CD4-positive, alpha-beta T cell (primary cell): Measurements from ENCODE around the gene ESYT2. TPM values are rescaled to one million over a fixed set of nuclear protein-coding genes. Genes with fewer than 3 reads are reported as not detected.

Source experiments
- ATAC-seq: fragments of 200-7000 bp; cut with Tn5 transposase; one replicate; pipeline ENCODE4 v1.10.0; 2022; ENCODE audit warnings: mild to moderate bottlenecking; ENCODE audit not compliant: poor library complexity
- CTCF ChIA-PET: fragments of 350-600 bp; sonication (Branson Sonifier 250); formaldehyde crosslinking; loops from one replicate; lab custom pipeline; 2021; ENCODE audit warnings: antibody characterized with exemption, inconsistent platforms; lab: Charles Lee
- POLR2A ChIA-PET: fragments of 350-600 bp; sonication (Branson Sonifier 250); formaldehyde crosslinking; loops from one replicate; lab custom pipeline; 2021; ENCODE audit warnings: antibody characterized with exemption, inconsistent platforms; lab: Charles Lee
- DNase-seq, 14 experiments: peaks; one replicate each; pipeline ENCODE4 v3.0.0-alpha.2; 2013 to 2020; ENCODE audit warnings: mixed read lengths in 2 of 14
- H3K27ac ChIP-seq, 2 donors: one replicate each; pipeline versions ENCODE4 v1.5.1 to v1.7.0; 2013; ENCODE audit warnings: low read length in 2 of 2, low read depth in 1 of 2, mild to moderate bottlenecking in 1 of 2
- H3K27me3 ChIP-seq, 2 experiments: 1 replicate in 1 of 2; 2 replicates in 1 of 2; pipeline versions ENCODE4 v1.6.1 to v1.7.0; 2013; ENCODE audit warnings: low read length in 2 of 2, control low read depth in 1 of 2, mild to moderate bottlenecking in 1 of 2, moderate library complexity in 1 of 2; ENCODE audit not compliant: insufficient read depth in 2 of 2, control insufficient read depth in 1 of 2
- H3K36me3 ChIP-seq: one replicate; pipeline ENCODE4 v1.6.1; 2013; ENCODE audit warnings: low read length, control low read depth; ENCODE audit not compliant: insufficient read depth
- H3K4me1 ChIP-seq: one replicate; pipeline ENCODE4 v1.6.1; 2013; ENCODE audit warnings: low read length, control low read depth; ENCODE audit not compliant: insufficient read depth
- H3K4me3 ChIP-seq: one replicate; pipeline ENCODE4 v1.5.1; 2013; ENCODE audit warnings: mild to moderate bottlenecking, low read length, moderate library complexity
- H3K9me3 ChIP-seq, 2 experiments: 1 replicate in 1 of 2; 2 replicates in 1 of 2; pipeline versions ENCODE4 v1.6.1 to v1.7.0; 2013; ENCODE audit warnings: low read length in 2 of 2, mild to moderate bottlenecking in 2 of 2, control low read depth in 1 of 2, moderate library complexity in 1 of 2; ENCODE audit not compliant: control insufficient read depth in 1 of 2, insufficient read depth in 1 of 2
- H3K27ac Mint-ChIP-seq: one replicate; pipeline ENCODE4 v1.8.0; 2020; ENCODE audit warnings: mixed read lengths
- H3K27me3 Mint-ChIP-seq: one replicate; pipeline ENCODE4 v1.8.0; 2021; ENCODE audit warnings: mixed read lengths
- H3K36me3 Mint-ChIP-seq: one replicate; pipeline ENCODE4 v1.8.0; 2021; ENCODE audit warnings: low read depth, mixed read lengths
- H3K4me1 Mint-ChIP-seq: one replicate; pipeline ENCODE4 v1.8.0; 2021; ENCODE audit warnings: low read depth, mixed read lengths
- H3K4me3 Mint-ChIP-seq: one replicate; pipeline ENCODE4 v1.8.0; 2020; ENCODE audit warnings: mild to moderate bottlenecking, mixed read lengths
- H3K9me3 Mint-ChIP-seq: one replicate; pipeline ENCODE4 v1.8.0; 2020; ENCODE audit warnings: mixed read lengths
- CTCF ChIP-seq: fragments of 200-600 bp; IDR thresholded peaks from one replicate; pipeline ENCODE4 v1.8.0; 2022; ENCODE audit warnings: antibody characterized with exemption, mild to moderate bottlenecking
- intact Hi-C, 2 experiments: fragments of 100-400 bp; cut with DNase I in 1 of 2; cut with micrococcal nuclease in 1 of 2; formaldehyde crosslinking; loops; one replicate each; pipeline versions ENCODE4 v1.15.1 to v1.9.0; 2023 to 2025; cut with DNase I, micrococcal nuclease
- total RNA-seq, 174 experiments: library from RNA in 2 of 174; stranded (reverse) in 2 of 174; gene quantifications; one replicate each; pipeline ENCODE4 v1.2.3 and lab custom pipeline; 2021 to 2026

Gene ESYT2
- total RNA-seq, 2 experiments from 2014 or later = 106 to 112 TPM

GRCh38 chr7:158825628-158826289 is 3.5 kb downstream of the ESYT2 start:
- H3K36me3 Mint-ChIP-seq = peaks cover 29% of the 10 kb centered on the region
- no peaks in the 10 kb centered on the region for H3K27me3 ChIP-seq
- no peaks in the 10 kb centered on the region for H3K9me3 Mint-ChIP-seq
- H3K27ac ChIP-seq = no peak overlapping the region
- H3K4me3 Mint-ChIP-seq = peak overlapping the region; percentile 40
- intact Hi-C loops = loop anchor here (5.0 to 10.0 kb wide), 3 partner anchors 33 to 121 kb away; partner anchors contain the start of gene NCAPG2 (in 1 of the 2)
- no peak for DNase-seq
- ATAC-seq = no peak
- H3K36me3 ChIP-seq = peaks cover 12% of the 10 kb centered on the region
- no peak for TF ChIP-seq CTCF
- H3K4me1 Mint-ChIP-seq = peaks cover 60% of the 10 kb centered on the region
- H3K4me3 ChIP-seq = no peak overlapping the region
- H3K4me1 ChIP-seq = peaks cover 58% of the 10 kb centered on the region
- no peaks in the 10 kb centered on the region for H3K9me3 ChIP-seq
- H3K27ac Mint-ChIP-seq = peak overlapping the region; percentile 90
- no peaks in the 10 kb centered on the region for H3K27me3 Mint-ChIP-seq
- CTCF ChIA-PET = no interaction called here
- POLR2A ChIA-PET = interaction anchor here (1.3 to 10.0 kb wide), 4 partner anchors 11 to 47 kb away, joined by 5 to 256 read pairs (median 8); no protein-coding TSS in a partner anchor

GRCh38 chr7:158824028-158824427 is 5.3 kb downstream of the ESYT2 start:
- Mint-ChIP-seq H3K36me3 (peaks cover 29% of the 10 kb centered on the region), H3K4me1 (peaks cover 70% of the 10 kb centered on the region), H3K27me3 (no peaks in the 10 kb centered on the region), H3K9me3 (no peaks in the 10 kb centered on the region), H3K27ac (peak overlapping the region; percentile 90), H3K4me3 (peak overlapping the region; percentile 84)
- DNase-seq (peak in 10 of 14 experiments; percentile 41 to 95 (median 58)), ATAC-seq (peak; percentile 75)
- Histone ChIP-seq H3K9me3 (no peaks in the 10 kb centered on the region), H3K4me3 (no peak overlapping the region), H3K4me1 (peaks cover 59% of the 10 kb centered on the region), H3K27ac (peak overlapping the region in 1 of 2 donors; percentile 53), H3K27me3 (no peaks in the 10 kb centered on the region), H3K36me3 (peaks cover 12% of the 10 kb centered on the region)
- ChIA-PET CTCF (interaction anchor here (0.7 to 2.0 kb wide), 2 partner anchors 9 to 12 kb away, joined by 3 to 6 read pairs; no protein-coding TSS in a partner anchor), POLR2A (interaction anchor here (0.9 to 10.0 kb wide), 12 partner anchors 9 to 119 kb away, joined by 3 to 256 read pairs (median 7); partner anchors contain the start of genes DYNC2I1 and NCAPG2)
- intact Hi-C loops = loop anchor here in 1 of 2 experiments (1.0 to 10.0 kb wide), 2 partner anchors 11 to 119 kb away; partner anchors contain the start of gene NCAPG2
- TF ChIP-seq CTCF = no peak

- H3K9me3 ChIP-seq = no peaks in the 10 kb centered on the region
- intact Hi-C loops = loop anchor here in 1 of 2 experiments (10.0 kb wide), 1 partner anchor 117 kb away; the partner anchor contains the start of gene NCAPG2
- ATAC-seq = peak; percentile 7
- no peak for TF ChIP-seq CTCF
- peaks cover 85% of the 10 kb centered on the region for H3K4me1 Mint-ChIP-seq
- ChIA-PET POLR2A (interaction anchor here (10.0 kb wide), 1 partner anchor 7 kb away, joined by 256 read pairs; no protein-coding TSS in a partner anchor), CTCF (no interaction called here)
- H3K36me3 Mint-ChIP-seq = peaks cover 21% of the 10 kb centered on the region
- peak overlapping the region; percentile 97 for H3K27ac Mint-ChIP-seq
- no peaks in the 10 kb centered on the region for H3K27me3 ChIP-seq
- H3K4me3 Mint-ChIP-seq = peak overlapping the region; percentile 66
- H3K4me1 ChIP-seq = peaks cover 69% of the 10 kb centered on the region
- H3K36me3 ChIP-seq = peaks cover 12% of the 10 kb centered on the region
- no peaks in the 10 kb centered on the region for H3K27me3 Mint-ChIP-seq
- peak overlapping the region; percentile 48 to 50 for H3K27ac ChIP-seq
- H3K9me3 Mint-ChIP-seq = no peaks in the 10 kb centered on the region
- peak overlapping the region; percentile 35 for H3K4me3 ChIP-seq
- DNase-seq = peak in 3 of 14 experiments; percentile 39 to 47 (median 45)
These were observed 7.9 kb downstream of the ESYT2 start for GRCh38 chr7:158821171-158822031.
